Endothelial cell of umbilical vein (primary cell): ENCODE results near the gene RSBN1.

Experiments used
- CTCF ChIP-seq, 2 donors: IDR thresholded peaks; 1 replicate in 1 of 2; 2 replicates in 1 of 2; pipeline ENCODE4 v1.5.1; 2011; ENCODE audit warnings: low read length in 2 of 2, mild to moderate bottlenecking in 2 of 2, moderate library complexity in 2 of 2, control low read depth in 1 of 2, inconsistent platforms in 1 of 2, low read depth in 1 of 2; ENCODE audit not compliant: insufficient read depth in 1 of 2; ENCODE audit errors: extremely low read depth in 1 of 2
- EZH2 ChIP-seq: IDR thresholded peaks from 2 replicates; pipeline ENCODE4 v1.6.1; 2012; ENCODE audit warnings: borderline replicate concordance, low read depth, mild to moderate bottlenecking, moderate library complexity, low read length, inconsistent platforms; ENCODE audit not compliant: severe bottlenecking
- JUN ChIP-seq: IDR thresholded peaks from 2 replicates; pipeline ENCODE4 v1.6.1; 2011; ENCODE audit warnings: borderline replicate concordance, low read depth; ENCODE audit not compliant: insufficient read length, insufficient read depth
- POLR2A ChIP-seq: IDR thresholded peaks from 2 replicates; pipeline ENCODE4 v1.6.1; 2012; ENCODE audit warnings: low read depth, mild to moderate bottlenecking, control low read depth, low read length
- POLR2AphosphoS5 ChIP-seq: IDR thresholded peaks from 2 replicates; pipeline ENCODE4 v1.6.1; 2012; ENCODE audit warnings: low read depth, mild to moderate bottlenecking, control low read depth, low read length, moderate library complexity; ENCODE audit not compliant: insufficient read depth
- TF ChIP-seq, protein P1 (sequence below): IDR thresholded peaks from 2 replicates; pipeline ENCODE4 v1.6.1; 2011; ENCODE audit not compliant: insufficient read depth, insufficient read length

- peak in 1 of 2 donors; percentile 8 for TF ChIP-seq CTCF (IDR thresholded peaks at IDR 0.05; ENCODE audit: extremely low read depth in 1 of 2, insufficient read depth in 1 of 2, low read depth in 1 of 2, low read length in 2 of 2)
- peak; percentile 80 for TF ChIP-seq POLR2AphosphoS5
- peak; percentile 89 for TF ChIP-seq POLR2A
- no peak for TF ChIP-seq EZH2
- TF ChIP-seq JUN, result no peak
- TF ChIP-seq, protein P1, sequence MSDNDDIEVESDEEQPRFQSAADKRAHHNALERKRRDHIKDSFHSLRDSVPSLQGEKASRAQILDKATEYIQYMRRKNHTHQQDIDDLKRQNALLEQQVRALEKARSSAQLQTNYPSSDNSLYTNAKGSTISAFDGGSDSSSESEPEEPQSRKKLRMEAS, result peak; percentile 46
Observed at GRCh38 chr1:113811888-113812660, at the start of gene RSBN1.
